B cell (primary cell): Measurements from ENCODE around the gene OR3A2. TPM values are rescaled to one million over a fixed set of nuclear protein-coding genes. Genes with fewer than 3 reads are reported as not detected.
"Not testable (repeated sequence)": the region's sequence is repeated elsewhere in the genome, so short reads cannot be mapped to it uniquely, and the experiment has no call there.

Experiments
- ATAC-seq: fragments of 200-7000 bp; cut with Tn5 transposase; one replicate; pipeline ENCODE4 v1.10.0; 2021; ENCODE audit warnings: low read depth, mild to moderate bottlenecking, moderate number of reproducible peaks, moderate library complexity
- CTCF ChIA-PET: fragments of 350-600 bp; sonication (Branson Sonifier 250); formaldehyde crosslinking; loops from one replicate; lab custom pipeline; 2021; ENCODE audit warnings: antibody characterized with exemption, inconsistent platforms; lab: Charles Lee
- POLR2A ChIA-PET: fragments of 350-600 bp; sonication (Branson Sonifier 250); formaldehyde crosslinking; loops from one replicate; lab custom pipeline; 2021; ENCODE audit warnings: antibody characterized with exemption; lab: Charles Lee
- DNase-seq: peaks from one replicate; pipeline ENCODE4 v3.0.0; 2013
- H2AFZ ChIP-seq: 2 replicates; pipeline ENCODE4 v1.6.1; 2012; ENCODE audit warnings: mild to moderate bottlenecking, low read depth, low read length; ENCODE audit not compliant: insufficient read depth, poor library complexity, severe bottlenecking
- H3K27ac ChIP-seq, 2 donors: 1 replicate in 1 of 2; 2 replicates in 1 of 2; pipeline ENCODE4 v1.5.1; 2012 to 2013; ENCODE audit warnings: low read length in 2 of 2, mild to moderate bottlenecking in 2 of 2, moderate library complexity in 1 of 2
- H3K27me3 ChIP-seq, 4 experiments: fragments of 200-600 bp in 1 of 4; sonication (generic) in 1 of 4; replicated peaks in 1 of 4; 1 replicate in 2 of 4; 2 replicates in 2 of 4; pipeline versions ENCODE4 v1.6.1 to v1.7.0; 2013 to 2016; ENCODE audit warnings: low read length in 3 of 4, mild to moderate bottlenecking in 2 of 4, mixed read lengths in 1 of 4, moderate library complexity in 1 of 4; ENCODE audit not compliant: insufficient read depth in 4 of 4, control insufficient read depth in 3 of 4; ENCODE audit errors: control extremely low read depth in 1 of 4
- H3K36me3 ChIP-seq, 2 experiments: replicated peaks in 1 of 2; 1 replicate in 1 of 2; 2 replicates in 1 of 2; pipeline versions ENCODE4 v1.6.1 to v1.7.1; 2013; ENCODE audit warnings: low read length in 1 of 2; ENCODE audit not compliant: insufficient read depth in 2 of 2, control insufficient read depth in 1 of 2; ENCODE audit errors: control extremely low read depth in 1 of 2, extremely low read depth in 1 of 2
- H3K4me1 ChIP-seq, 2 donors: fragments of 200-600 bp in 1 of 2; sonication (generic) in 1 of 2; 1 replicate in 1 of 2; 2 replicates in 1 of 2; pipeline versions ENCODE4 v1.5.1 to v1.6.1; 2013 to 2017; ENCODE audit warnings: low read length in 2 of 2; ENCODE audit not compliant: control insufficient read depth in 2 of 2, insufficient read depth in 2 of 2
- H3K4me2 ChIP-seq: replicated peaks from 2 replicates; pipeline ENCODE3; 2012; ENCODE audit warnings: mild to moderate bottlenecking, low read depth, low read length; ENCODE audit not compliant: poor library complexity, severe bottlenecking
- H3K4me3 ChIP-seq, 5 experiments: fragments of 200-600 bp in 1 of 5; sonication (generic) in 1 of 5; 1 replicate in 3 of 5; 2 replicates in 2 of 5; pipeline versions ENCODE4 v1.5.1 to v1.7.0; 2011 to 2016; ENCODE audit warnings: low read length in 4 of 5, mild to moderate bottlenecking in 4 of 5, low read depth in 2 of 5, control low read depth in 1 of 5, moderate library complexity in 1 of 5; ENCODE audit not compliant: insufficient read depth in 1 of 5; ENCODE audit errors: control extremely low read depth in 1 of 5, extremely low read depth in 1 of 5
- H3K79me2 ChIP-seq: fragments of 200-600 bp; sonication (generic); one replicate; pipeline ENCODE4 v1.6.0; 2016; ENCODE audit warnings: low read length; ENCODE audit not compliant: control insufficient read depth, insufficient read depth
- H3K9ac ChIP-seq: fragments of 200-600 bp; sonication (generic); 2 replicates; pipeline ENCODE4 v1.6.1; 2017; ENCODE audit warnings: mild to moderate bottlenecking, low read length, moderate library complexity
- H3K9me3 ChIP-seq, 3 donors: one replicate each; pipeline versions ENCODE4 v1.6.1 to v1.7.1; 2013; ENCODE audit warnings: low read length in 2 of 3; ENCODE audit not compliant: control insufficient read depth in 2 of 3, insufficient read depth in 1 of 3; ENCODE audit errors: control extremely low read depth in 1 of 3
- H4K20me1 ChIP-seq: 2 replicates; pipeline ENCODE4 v1.6.0; 2012; ENCODE audit warnings: mild to moderate bottlenecking, low read length; ENCODE audit not compliant: insufficient read depth, control insufficient read depth, poor library complexity, severe bottlenecking
- H3K27ac Mint-ChIP-seq: one replicate; pipeline ENCODE4 v1.8.0; 2021; ENCODE audit warnings: mixed read lengths
- H3K27me3 Mint-ChIP-seq: one replicate; pipeline ENCODE4 v1.8.0; 2021; ENCODE audit warnings: mixed read lengths
- H3K4me1 Mint-ChIP-seq: one replicate; pipeline ENCODE4 v1.8.0; 2021; ENCODE audit warnings: mixed read lengths
- H3K4me3 Mint-ChIP-seq: one replicate; pipeline ENCODE4 v1.8.0; 2021; ENCODE audit warnings: mixed read lengths
- H3K9me3 Mint-ChIP-seq: one replicate; pipeline ENCODE4 v1.8.0; 2022; ENCODE audit warnings: mixed read lengths; ENCODE audit not compliant: insufficient read depth
- CTCF ChIP-seq: fragments of 200-600 bp; IDR thresholded peaks from one replicate; pipeline ENCODE4 v1.8.0; 2022; ENCODE audit warnings: antibody characterized with exemption, mild to moderate bottlenecking
- EZH2 ChIP-seq: IDR thresholded peaks from 2 replicates; pipeline ENCODE4 v1.6.1; 2012; ENCODE audit warnings: borderline replicate concordance, low read depth, mild to moderate bottlenecking, moderate library complexity, low read length; ENCODE audit not compliant: insufficient read depth, poor library complexity, severe bottlenecking
- WGBS: methylation state at CpG from one replicate; pipeline ENCODE4 v1.1.5; 2013; ENCODE audit warnings: missing lambda C conversion rate; ENCODE audit not compliant: insufficient coverage; 5-methylcytosine and 5-hydroxymethylcytosine counted together
- intact Hi-C: fragments of 100-400 bp; cut with micrococcal nuclease; formaldehyde crosslinking; loops from one replicate; pipeline ENCODE4 v1.10.0; 2022
- polyA plus RNA-seq: library from polyadenylated mRNA; depleted of rRNA; stranded (reverse); fragments of >200 nt; gene quantifications from 2 replicates; pipeline ENCODE4 v1.2.3, GENCODE V29; 2012
- total RNA-seq, 2 donors: library from RNA; stranded (reverse); fragments of 120-200 nt in 1 of 2; gene quantifications; 1 replicate in 1 of 2; 2 replicates in 1 of 2; pipeline versions ENCODE4 v1.2.3 to v1.2.4, GENCODE V29; 2013 to 2022

Gene OR3A2
- total and polyA plus RNA-seq, 2 donors (not counting 1 experiment from before 2014, with no cell fraction given): 0.37 to 1.9 TPM

- 67% methylated on average over 1 of the region's 2 CpGs for WGBS
- H3K36me3 ChIP-seq: no peaks in the 10 kb centered on the region
- POLR2A ChIA-PET: no interaction called here
These were observed 32.1 kb upstream of the OR3A2 start for GRCh38 chr17:3418222-3418621.

GRCh38 chr17:3415610-3416009 lies 29.5 kb upstream of the OR3A2 start:
- Histone ChIP-seq H3K9me3 (no peaks in the 10 kb centered on the region), H3K27ac (no peak overlapping the region), H3K9ac (no peak overlapping the region), H3K4me2 (no peak overlapping the region), H3K36me3 (no peaks in the 10 kb centered on the region), H3K79me2 (no peaks in the 10 kb centered on the region), H2AFZ (no peak overlapping the region), H3K4me3 (no peak overlapping the region), H3K27me3 (peaks cover 0 to 4% (median 0%) of the 10 kb centered on the region in 4 experiments), H3K4me1 (no peaks in the 10 kb centered on the region), H4K20me1 (no peaks in the 10 kb centered on the region)
- ATAC-seq: no peak
- ChIA-PET CTCF (no interaction called here), POLR2A (no interaction called here)
- H3K27me3 Mint-ChIP-seq: peaks cover 24% of the 10 kb centered on the region
- no peak overlapping the region for H3K27ac Mint-ChIP-seq
- TF ChIP-seq CTCF (no peak), EZH2 (no peak)
- no peak overlapping the region for H3K4me3 Mint-ChIP-seq
- DNase-seq: no peak
- 85% methylated on average over 2 of the region's 5 CpGs for WGBS
- H3K4me1 Mint-ChIP-seq: no peaks in the 10 kb centered on the region
- intact Hi-C loops: no loop called here
- no peaks in the 10 kb centered on the region for H3K9me3 Mint-ChIP-seq

More at GRCh38 chr17:3418222-3418621, 32.1 kb upstream of the OR3A2 start:
- DNase-seq (no peak), ATAC-seq (no peak)
- H3K9ac ChIP-seq: no peak overlapping the region
- Mint-ChIP-seq H3K4me1 (no peaks in the 10 kb centered on the region), H3K27ac (no peak overlapping the region), H3K27me3 (peaks cover 29% of the 10 kb centered on the region), H3K4me3 (no peak overlapping the region), H3K9me3 (no peaks in the 10 kb centered on the region)
- H3K9me3 ChIP-seq: no peaks in the 10 kb centered on the region
- no peaks in the 10 kb centered on the region for H4K20me1 ChIP-seq
- intact Hi-C loops: no loop called here
- no peak overlapping the region for H2AFZ ChIP-seq
- no peaks in the 10 kb centered on the region for H3K4me1 ChIP-seq
- peaks cover 0 to 7% (median 2%) of the 10 kb centered on the region in 4 experiments for H3K27me3 ChIP-seq
- no peak overlapping the region for H3K27ac ChIP-seq
- no peak overlapping the region for H3K4me3 ChIP-seq
- CTCF ChIA-PET: no interaction called here
- no peak overlapping the region for H3K4me2 ChIP-seq
- no peaks in the 10 kb centered on the region for H3K79me2 ChIP-seq
- TF ChIP-seq EZH2 (no peak), CTCF (no peak)

GRCh38 chr17:3412216-3412615 lies 26.1 kb upstream of the OR3A2 start:
- H3K27ac Mint-ChIP-seq, H3K27me3 ChIP-seq, H3K27ac ChIP-seq, intact Hi-C loops, DNase-seq, H2AFZ ChIP-seq, H3K4me3 ChIP-seq, H3K9me3 Mint-ChIP-seq, CTCF ChIA-PET, H4K20me1 ChIP-seq, H3K4me1 ChIP-seq, H3K36me3 ChIP-seq, POLR2A ChIA-PET, H3K79me2 ChIP-seq, H3K4me3 Mint-ChIP-seq, H3K4me2 ChIP-seq, H3K9me3 ChIP-seq, H3K4me1 Mint-ChIP-seq, ATAC-seq, H3K9ac ChIP-seq: not testable (repeated sequence)
- WGBS: no CpG with 5 or more reads among the region's 16 CpGs
- H3K27me3 Mint-ChIP-seq: peaks cover 31% of the 10 kb centered on the region
